ENCODE results near the gene DAGLB.

GRCh38 chr7:6480323-6480660, 32.5 kb upstream of the DAGLB start:
- TF ChIP-seq CTCF (IDR thresholded peaks at IDR 0.05; ENCODE audit: low read length) (no peak), EZH2 (optimal IDR thresholded peaks at IDR 0.05; ENCODE audit: low read depth, low read length) (no peak)
